Endothelial cell (in vitro differentiated cells): Measurements from ENCODE around the gene IQCH. TPM values are rescaled to one million over a fixed set of nuclear protein-coding genes. Genes with fewer than 3 reads are reported as not detected.

Source experiments
- DNase-seq: peaks from one replicate; pipeline ENCODE4 v3.0.0; 2021; ENCODE audit warnings: low spot score
- H3K27ac Mint-ChIP-seq: one replicate; pipeline ENCODE4 v1.8.0; 2021; ENCODE audit warnings: mixed read lengths, inconsistent platforms; ENCODE audit not compliant: unreplicated experiment
- H3K27me3 Mint-ChIP-seq: one replicate; pipeline ENCODE4 v1.8.0; 2021; ENCODE audit warnings: mild to moderate bottlenecking, moderate library complexity, mixed read lengths, inconsistent platforms; ENCODE audit not compliant: unreplicated experiment
- H3K36me3 Mint-ChIP-seq: one replicate; pipeline ENCODE4 v1.8.0; 2021; ENCODE audit warnings: mild to moderate bottlenecking, low read depth, mixed read lengths, inconsistent platforms; ENCODE audit not compliant: unreplicated experiment
- H3K4me1 Mint-ChIP-seq: one replicate; pipeline ENCODE4 v1.8.0; 2021; ENCODE audit warnings: mild to moderate bottlenecking, mixed read lengths, inconsistent platforms; ENCODE audit not compliant: unreplicated experiment
- H3K4me3 Mint-ChIP-seq: one replicate; pipeline ENCODE4 v1.8.0; 2021; ENCODE audit warnings: mild to moderate bottlenecking, mixed read lengths, inconsistent platforms; ENCODE audit not compliant: unreplicated experiment
- H3K9me3 Mint-ChIP-seq: one replicate; pipeline ENCODE4 v1.8.0; 2021; ENCODE audit warnings: mixed read lengths, inconsistent platforms; ENCODE audit not compliant: unreplicated experiment
- CTCF ChIP-seq: fragments of 200-600 bp; sonication (generic); IDR thresholded peaks from one replicate; pipeline ENCODE4 v1.5.0; 2021; ENCODE audit warnings: antibody characterized with exemption; ENCODE audit not compliant: unreplicated experiment
- total RNA-seq: library from RNA; stranded (reverse); fragmentation: NEBNext Ultra II Directional; extraction: Animal tissue kit (Norgen Biotek cat#: 25700); gene quantifications from one replicate; pipeline ENCODE4 v1.2.1, GENCODE V29; 2021; ENCODE audit not compliant: unreplicated experiment

IQCH gene
- total RNA-seq, 1 donor from 2014 or later, result 2.4 TPM

GRCh38 chr15:67403428-67404154 is 149.0 kb downstream of the IQCH start:
- Mint-ChIP-seq H3K36me3 (no peaks in the 10 kb centered on the region), H3K27me3 (no peaks in the 10 kb centered on the region), H3K4me1 (peaks cover 7% of the 10 kb centered on the region), H3K4me3 (no peak overlapping the region), H3K27ac (no peak overlapping the region), H3K9me3 (no peaks in the 10 kb centered on the region)
- no peak for DNase-seq
- TF ChIP-seq CTCF, result no peak

GRCh38 chr15:67405208-67406191 is 150.9 kb downstream of the IQCH start:
- Mint-ChIP-seq H3K27me3 (no peaks in the 10 kb centered on the region), H3K27ac (no peak overlapping the region), H3K4me3 (no peak overlapping the region), H3K36me3 (no peaks in the 10 kb centered on the region), H3K9me3 (no peaks in the 10 kb centered on the region), H3K4me1 (peaks cover 4% of the 10 kb centered on the region)
- DNase-seq, result no peak
- TF ChIP-seq CTCF, result no peak

GRCh38 chr15:67406257-67406861 is 151.8 kb downstream of the IQCH start:
- no peaks in the 10 kb centered on the region for H3K36me3 Mint-ChIP-seq
- DNase-seq, result no peak

GRCh38 chr15:67407786-67408185 is 153.2 kb downstream of the IQCH start:
- no peaks in the 10 kb centered on the region for H3K36me3 Mint-ChIP-seq
- TF ChIP-seq CTCF, result no peak
- H3K4me1 Mint-ChIP-seq, result no peaks in the 10 kb centered on the region
- H3K27ac Mint-ChIP-seq, result no peak overlapping the region
- H3K4me3 Mint-ChIP-seq, result no peak overlapping the region
- no peak for DNase-seq
- H3K9me3 Mint-ChIP-seq, result no peaks in the 10 kb centered on the region
- no peaks in the 10 kb centered on the region for H3K27me3 Mint-ChIP-seq

More at GRCh38 chr15:67406257-67406861, 151.8 kb downstream of the IQCH start:
- no peak for TF ChIP-seq CTCF
- Mint-ChIP-seq H3K4me1 (peaks cover 2% of the 10 kb centered on the region), H3K4me3 (no peak overlapping the region), H3K27ac (no peak overlapping the region), H3K27me3 (no peaks in the 10 kb centered on the region), H3K9me3 (no peaks in the 10 kb centered on the region)
